GM18498 (cell line): ENCODE data around the gene KLHL7.
"Not testable (repeated sequence)": the region's sequence is repeated elsewhere in the genome, so short reads cannot be mapped to it uniquely, and the experiment has no call there.

ENCODE experiments used
- ATAC-seq: cut with Tn5 transposase; IDR thresholded peaks from one replicate; pipeline ENCODE4 v1.9.1; 2021; ENCODE audit warnings: mild to moderate bottlenecking, moderate library complexity; ENCODE audit not compliant: unreplicated experiment

The KLHL7 gene

GRCh38 chr7:23106823-23107663 lies 1.5 kb downstream of the KLHL7 start:
- no peak for ATAC-seq

GRCh38 chr7:23107781-23108180 lies 2.2 kb downstream of the KLHL7 start:
- no peak for ATAC-seq

- ATAC-seq: no peak
These were observed 3.4 kb downstream of the KLHL7 start for GRCh38 chr7:23108995-23109394.

GRCh38 chr7:23109470-23109869 lies 3.9 kb downstream of the KLHL7 start:
- no peak for ATAC-seq

GRCh38 chr7:23114896-23115295 lies 9.3 kb downstream of the KLHL7 start:
- ATAC-seq: no peak

- ATAC-seq: no peak
These were observed 10.4 kb downstream of the KLHL7 start for GRCh38 chr7:23115991-23116390.

GRCh38 chr7:23117841-23118240 lies 12.3 kb downstream of the KLHL7 start:
- ATAC-seq: no peak

GRCh38 chr7:23120106-23120505 lies 14.5 kb downstream of the KLHL7 start:
- ATAC-seq: no peak

- ATAC-seq: no peak
These were observed 15.6 kb downstream of the KLHL7 start for GRCh38 chr7:23121165-23121564.

- no peak for ATAC-seq
These were observed 17.4 kb downstream of the KLHL7 start for GRCh38 chr7:23123007-23123406.

- ATAC-seq: no peak
These were observed 17.9 kb downstream of the KLHL7 start for GRCh38 chr7:23123465-23123864.

- ATAC-seq: no peak
These were observed 23.5 kb downstream of the KLHL7 start for GRCh38 chr7:23129036-23129435.

- not testable (repeated sequence) for ATAC-seq
These were observed 26.2 kb downstream of the KLHL7 start for GRCh38 chr7:23131799-23132198.

- no peak for ATAC-seq
These were observed 28.2 kb downstream of the KLHL7 start for GRCh38 chr7:23133797-23134196.

GRCh38 chr7:23135755-23136154 lies 30.2 kb downstream of the KLHL7 start:
- no peak for ATAC-seq

GRCh38 chr7:23136216-23136615 lies 30.6 kb downstream of the KLHL7 start:
- ATAC-seq: no peak

GRCh38 chr7:23157679-23158078 lies 52.1 kb downstream of the KLHL7 start:
- no peak for ATAC-seq

GRCh38 chr7:23158546-23158945 lies 53.0 kb downstream of the KLHL7 start:
- ATAC-seq: no peak

- no peak for ATAC-seq
These were observed 55.9 kb downstream of the KLHL7 start for GRCh38 chr7:23161482-23161881.

GRCh38 chr7:23164846-23165245 lies 59.3 kb downstream of the KLHL7 start:
- ATAC-seq: no peak

GRCh38 chr7:23165316-23165715 lies 59.7 kb downstream of the KLHL7 start:
- no peak for ATAC-seq

- no peak for ATAC-seq
These were observed 62.1 kb downstream of the KLHL7 start for GRCh38 chr7:23167691-23168090.
